Measurements from ENCODE around the gene SP2. TPM values are rescaled to one million over a fixed set of nuclear protein-coding genes. Genes with fewer than 3 reads are reported as not detected.
A peak's percentile ranks its signal among the peaks of the same experiment; 100 is the strongest.
"Not testable (repeated sequence)": the region's sequence is repeated elsewhere in the genome, so short reads cannot be mapped to it uniquely, and the experiment has no call there.

The SP2 gene
- total RNA-seq, 2 donors from 2014 or later = 23.7 to 24.2 TPM

DNA sequence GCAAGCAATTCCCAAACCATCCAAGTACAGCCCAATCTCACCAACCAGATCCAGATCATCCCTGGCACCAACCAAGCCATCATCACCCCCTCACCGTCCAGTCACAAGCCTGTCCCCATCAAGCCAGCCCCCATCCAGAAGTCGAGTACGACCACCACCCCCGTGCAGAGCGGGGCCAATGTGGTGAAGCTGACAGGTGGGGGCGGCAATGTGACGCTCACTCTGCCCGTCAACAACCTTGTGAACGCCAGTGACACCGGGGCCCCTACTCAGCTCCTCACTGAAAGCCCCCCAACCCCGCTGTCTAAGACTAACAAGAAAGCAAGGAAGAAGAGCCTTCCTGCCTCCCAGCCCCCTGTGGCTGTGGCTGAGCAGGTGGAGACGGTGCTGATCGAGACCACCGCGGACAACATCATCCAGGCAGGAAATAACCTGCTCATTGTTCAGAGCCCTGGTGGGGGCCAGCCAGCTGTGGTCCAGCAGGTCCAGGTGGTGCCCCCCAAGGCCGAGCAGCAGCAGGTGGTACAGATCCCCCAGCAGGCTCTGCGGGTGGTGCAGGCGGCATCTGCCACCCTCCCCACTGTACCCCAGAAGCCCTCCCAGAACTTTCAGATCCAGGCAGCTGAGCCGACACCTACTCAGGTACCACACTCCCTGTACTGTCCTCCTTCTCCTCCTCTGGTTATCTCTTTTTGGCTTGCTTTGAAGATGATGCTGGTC lies 20.6 kb downstream of the SP2 start:
- no peaks in the 10 kb centered on the region for H3K9me3 Mint-ChIP-seq
- no peaks in the 10 kb centered on the region for H3K27me3 Mint-ChIP-seq
- H3K4me3 Mint-ChIP-seq = no peak overlapping the region
- H3K4me1 Mint-ChIP-seq = peaks cover 10% of the 10 kb centered on the region
- H3K27ac Mint-ChIP-seq = peak overlapping the region; percentile 48
- no peak for ATAC-seq (replicated peaks)
- H3K36me3 Mint-ChIP-seq (ENCODE audit: low read depth) = peaks cover 66% of the 10 kb centered on the region

DNA sequence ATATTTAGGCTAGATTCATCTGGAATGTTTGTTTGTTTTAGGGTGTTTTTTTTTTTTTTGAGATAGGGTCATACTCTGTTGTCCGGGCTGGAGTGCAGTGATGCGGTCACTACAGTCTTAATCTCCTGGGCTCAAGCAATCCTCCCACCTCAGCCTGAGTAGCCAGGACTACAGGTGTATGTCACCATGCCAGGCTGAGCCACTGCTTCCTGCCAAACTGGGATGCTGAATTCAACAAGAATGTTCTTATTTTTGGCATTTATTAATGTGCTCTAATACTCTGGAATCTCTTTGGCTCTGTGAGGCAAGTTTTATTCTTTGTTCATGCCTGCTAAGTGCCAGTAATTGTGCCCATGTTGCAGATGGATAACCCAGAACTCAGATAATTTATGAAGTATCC lies 21.5 kb downstream of the SP2 start:
- no peak overlapping the region for H3K4me3 Mint-ChIP-seq
- H3K36me3 Mint-ChIP-seq (ENCODE audit: low read depth) = peaks cover 75% of the 10 kb centered on the region
- peaks cover 10% of the 10 kb centered on the region for H3K4me1 Mint-ChIP-seq
- H3K9me3 Mint-ChIP-seq = no peaks in the 10 kb centered on the region
- ATAC-seq (replicated peaks) = no peak
- H3K27ac Mint-ChIP-seq = peak overlapping the region; percentile 19
- no peaks in the 10 kb centered on the region for H3K27me3 Mint-ChIP-seq

DNA sequence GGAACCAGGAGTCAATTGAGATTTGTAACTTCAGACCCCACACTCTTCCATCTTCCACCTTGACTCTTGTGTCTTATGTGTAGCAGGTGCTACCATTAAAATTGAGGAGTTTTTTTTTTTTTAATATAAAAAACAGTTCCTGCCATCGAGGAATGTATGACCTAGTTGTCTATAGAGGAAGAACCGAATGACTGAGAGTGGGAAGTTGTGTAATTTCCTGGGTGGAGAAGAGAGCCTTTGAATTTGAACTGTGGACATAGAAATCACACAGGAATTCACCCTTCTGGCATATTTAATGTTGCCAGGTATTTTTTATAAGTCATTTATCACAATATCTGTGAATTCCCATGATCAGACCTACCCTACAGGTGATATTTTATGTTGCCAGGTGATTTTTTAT lies 22.0 kb downstream of the SP2 start:
- no peak for ATAC-seq (replicated peaks)
- Mint-ChIP-seq H3K9me3 (no peaks in the 10 kb centered on the region), H3K27me3 (no peaks in the 10 kb centered on the region), H3K4me3 (no peak overlapping the region), H3K4me1 (peaks cover 10% of the 10 kb centered on the region), H3K27ac (peak overlapping the region; percentile 19), H3K36me3 (ENCODE audit: low read depth) (peaks cover 76% of the 10 kb centered on the region)

DNA sequence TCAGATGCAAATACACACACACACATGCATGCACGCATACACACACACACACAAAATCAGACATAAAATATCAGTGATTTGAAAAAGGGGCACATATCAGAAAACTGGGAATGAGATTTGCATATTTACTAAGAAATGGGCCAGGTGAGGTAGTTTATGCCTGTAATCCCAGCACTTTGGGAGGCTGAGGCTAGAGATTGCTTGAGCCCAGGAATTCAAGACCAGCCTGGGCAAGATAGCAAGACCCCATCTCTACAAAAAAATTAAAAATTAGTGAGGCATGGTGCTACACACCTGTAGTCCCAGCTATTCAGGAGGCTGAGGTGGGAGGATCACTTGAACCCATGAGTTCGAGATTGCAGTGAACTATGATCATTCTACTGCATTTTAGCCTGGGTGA lies 23.0 kb downstream of the SP2 start:
- H3K4me3 Mint-ChIP-seq = no peak overlapping the region
- no peaks in the 10 kb centered on the region for H3K9me3 Mint-ChIP-seq
- peak overlapping the region; percentile 2 for H3K27ac Mint-ChIP-seq
- peaks cover 10% of the 10 kb centered on the region for H3K4me1 Mint-ChIP-seq
- H3K36me3 Mint-ChIP-seq (ENCODE audit: low read depth) = peaks cover 83% of the 10 kb centered on the region
- no peaks in the 10 kb centered on the region for H3K27me3 Mint-ChIP-seq
- no peak for ATAC-seq (replicated peaks)

DNA sequence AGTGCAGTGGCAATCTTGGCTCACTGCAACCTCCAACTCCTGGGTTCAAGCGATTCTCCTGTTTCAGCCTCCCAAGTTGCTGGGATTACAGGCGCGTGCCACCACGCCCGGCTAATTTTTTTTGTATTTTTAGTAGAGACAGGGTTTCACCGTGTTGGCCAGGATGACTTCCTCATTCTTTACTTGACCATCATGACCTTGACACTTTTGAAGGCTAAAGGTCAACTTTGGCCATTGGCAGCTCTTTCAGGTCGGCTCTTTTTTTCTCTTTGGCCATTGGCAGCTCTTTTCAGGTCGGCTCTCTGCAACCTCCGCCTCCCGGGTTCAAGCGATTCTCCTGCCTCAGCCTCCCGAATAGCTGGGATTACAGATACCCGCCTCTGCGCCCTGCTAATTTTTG lies 23.9 kb downstream of the SP2 start:
- ATAC-seq (replicated peaks); H3K27me3 Mint-ChIP-seq; H3K27ac Mint-ChIP-seq; H3K4me3 Mint-ChIP-seq; H3K9me3 Mint-ChIP-seq: not testable (repeated sequence)
- Mint-ChIP-seq H3K4me1 (peaks cover 10% of the 10 kb centered on the region), H3K36me3 (ENCODE audit: low read depth) (peaks cover 85% of the 10 kb centered on the region)

DNA sequence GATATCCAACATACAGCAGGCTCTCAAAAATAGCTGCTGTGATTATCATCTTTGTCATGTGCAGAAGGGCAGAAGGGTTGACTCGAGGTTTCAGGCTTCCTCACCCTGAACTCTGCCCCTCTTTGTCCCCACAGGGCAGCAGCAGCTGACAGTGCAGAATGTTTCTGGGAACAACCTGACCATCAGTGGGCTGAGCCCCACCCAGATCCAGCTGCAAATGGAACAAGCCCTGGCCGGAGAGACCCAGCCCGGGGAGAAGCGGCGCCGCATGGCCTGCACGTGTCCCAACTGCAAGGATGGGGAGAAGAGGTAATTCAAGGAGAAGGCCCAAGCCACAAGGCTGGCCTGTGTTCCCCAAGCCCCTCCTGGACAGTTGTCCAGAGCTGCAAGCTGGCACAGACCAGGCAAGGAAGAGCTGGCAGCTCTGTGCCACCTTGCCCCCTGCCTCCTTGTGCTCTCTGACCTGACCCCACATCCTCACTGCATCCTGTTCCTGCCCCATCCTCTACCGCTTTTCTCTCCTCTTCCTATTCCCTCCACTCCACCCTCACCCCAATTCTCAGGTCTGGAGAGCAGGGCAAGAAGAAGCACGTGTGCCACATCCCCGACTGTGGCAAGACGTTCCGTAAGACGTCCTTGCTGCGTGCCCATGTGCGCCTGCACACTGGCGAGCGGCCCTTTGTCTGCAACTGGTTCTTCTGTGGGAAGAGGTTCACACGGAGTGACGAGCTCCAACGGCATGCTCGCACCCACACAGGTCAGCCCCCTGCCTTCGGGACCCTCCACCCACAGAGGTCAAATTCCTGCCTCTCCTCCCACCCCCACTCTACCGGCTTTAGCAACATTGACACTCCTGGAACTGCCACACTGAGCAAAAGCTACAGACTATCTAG lies 29.0 kb downstream of the SP2 start:
- Mint-ChIP-seq H3K27me3 (no peaks in the 10 kb centered on the region), H3K4me1 (peaks cover 11% of the 10 kb centered on the region), H3K4me3 (no peak overlapping the region), H3K27ac (no peak overlapping the region), H3K36me3 (ENCODE audit: low read depth) (peaks cover 87% of the 10 kb centered on the region), H3K9me3 (no peaks in the 10 kb centered on the region)
- ATAC-seq (replicated peaks) = no peak

DNA sequence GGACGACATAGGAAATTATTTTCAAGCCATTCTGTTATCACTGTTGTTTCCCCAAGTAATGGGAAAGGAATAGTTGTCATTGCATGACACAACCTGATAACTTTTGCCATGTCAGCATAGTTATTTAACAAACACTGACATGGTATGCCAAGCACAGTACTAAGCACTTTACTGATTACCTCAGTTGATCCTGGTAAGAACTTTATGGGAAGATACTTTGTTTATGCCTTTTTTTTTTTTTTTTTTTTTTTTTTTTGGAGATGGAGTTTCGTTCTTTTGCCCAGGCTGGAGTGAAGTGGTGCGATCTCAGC lies 29.6 kb downstream of the SP2 start:
- H3K27ac Mint-ChIP-seq = no peak overlapping the region
- H3K9me3 Mint-ChIP-seq = no peaks in the 10 kb centered on the region
- H3K27me3 Mint-ChIP-seq = no peaks in the 10 kb centered on the region
- ATAC-seq (replicated peaks) = no peak
- peaks cover 11% of the 10 kb centered on the region for H3K4me1 Mint-ChIP-seq
- no peak overlapping the region for H3K4me3 Mint-ChIP-seq
- H3K36me3 Mint-ChIP-seq (ENCODE audit: low read depth) = peaks cover 81% of the 10 kb centered on the region

DNA sequence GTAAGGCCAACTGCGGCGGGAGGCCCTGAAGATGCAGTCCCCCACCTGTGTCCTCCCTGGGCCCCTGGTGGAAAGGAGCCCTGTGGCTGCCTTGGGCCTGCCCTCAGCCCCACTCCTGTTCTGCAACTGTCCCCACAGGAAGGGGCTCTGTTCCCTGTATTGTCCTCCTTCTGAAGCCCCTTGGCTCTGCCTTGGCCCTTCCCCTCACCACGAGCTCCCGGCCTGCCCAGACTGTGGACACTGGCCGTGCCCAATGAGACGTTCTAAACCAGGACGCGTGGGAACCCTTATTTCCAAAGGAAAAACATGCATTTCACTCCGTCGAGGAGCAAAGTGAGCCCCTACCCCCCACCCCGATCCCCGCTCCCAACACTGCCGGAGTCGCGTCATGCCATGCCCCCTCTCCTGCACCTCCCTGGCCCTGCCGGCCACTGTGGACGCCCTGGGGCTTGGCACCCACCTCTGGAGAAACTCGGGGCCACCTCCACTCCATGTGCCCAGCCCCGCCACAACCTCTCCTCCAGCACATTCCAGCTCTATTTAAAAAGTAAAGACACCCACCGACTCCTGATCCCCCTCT lies 31.9 kb downstream of the SP2 start:
- Mint-ChIP-seq H3K36me3 (ENCODE audit: low read depth) (peaks cover 61% of the 10 kb centered on the region), H3K4me3 (no peak overlapping the region), H3K27me3 (no peaks in the 10 kb centered on the region), H3K9me3 (no peaks in the 10 kb centered on the region), H3K4me1 (peaks cover 6% of the 10 kb centered on the region), H3K27ac (no peak overlapping the region)
- no peak for ATAC-seq (replicated peaks)

DNA sequence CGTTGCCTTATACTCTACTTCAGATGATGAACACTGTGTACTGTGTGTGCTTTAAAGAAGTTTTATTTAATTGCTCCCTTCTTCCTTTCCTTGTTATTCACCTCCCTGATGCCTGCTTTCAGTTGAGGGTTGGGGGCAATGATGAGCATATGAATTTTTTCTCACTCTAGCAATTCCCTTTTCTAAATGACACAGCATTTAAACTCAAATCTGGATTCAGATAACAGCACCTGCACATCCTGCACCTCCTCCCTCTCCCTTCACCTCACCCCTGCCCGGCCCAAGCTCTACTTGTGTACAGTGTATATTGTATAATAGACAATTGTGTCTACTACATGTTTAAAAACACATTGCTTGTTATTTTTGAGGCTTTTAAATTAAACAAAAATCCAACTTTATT lies 32.4 kb downstream of the SP2 start:
- Mint-ChIP-seq H3K27ac (no peak overlapping the region), H3K36me3 (ENCODE audit: low read depth) (peaks cover 56% of the 10 kb centered on the region), H3K4me1 (peaks cover 6% of the 10 kb centered on the region), H3K27me3 (no peaks in the 10 kb centered on the region), H3K9me3 (no peaks in the 10 kb centered on the region), H3K4me3 (no peak overlapping the region)
- no peak for ATAC-seq (replicated peaks)

DNA sequence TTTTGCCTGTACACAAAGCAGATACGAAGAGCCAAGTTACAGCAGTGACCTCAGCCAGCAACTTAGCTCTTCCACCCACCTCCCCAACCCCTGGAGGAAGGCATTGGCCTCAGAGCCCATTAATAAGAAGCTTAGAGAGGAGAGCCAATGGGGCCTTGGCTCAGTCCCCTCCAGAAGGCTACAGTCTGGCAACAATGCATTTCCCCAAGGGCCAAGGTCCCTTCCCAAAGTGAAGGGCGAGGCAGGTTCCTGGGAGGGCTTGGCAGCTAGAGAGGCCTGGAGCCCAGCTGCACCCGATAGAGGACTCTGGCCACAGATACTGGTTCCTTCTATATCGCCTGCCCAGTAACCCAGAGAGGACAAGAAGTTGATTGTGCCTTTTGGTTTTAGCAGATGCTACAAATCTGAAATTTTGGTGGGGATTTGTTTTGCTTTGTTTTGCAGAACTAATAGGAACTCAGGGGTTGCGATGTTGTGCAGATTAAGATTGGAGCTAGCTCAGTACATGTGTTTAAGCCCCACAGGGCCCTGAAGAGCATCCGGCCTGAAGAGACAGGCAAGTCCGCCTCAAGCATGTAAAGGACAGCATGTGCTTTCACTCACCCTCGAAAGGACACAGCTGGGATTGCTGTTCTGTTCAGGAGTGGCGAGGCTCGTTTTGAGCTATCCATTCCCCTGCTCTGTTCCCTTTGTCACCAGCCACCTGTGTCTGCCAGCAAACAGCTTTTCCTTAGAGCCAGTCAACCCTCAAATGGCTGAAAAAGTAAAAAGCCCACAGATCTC lies 33.4 kb downstream of the SP2 start:
- Mint-ChIP-seq H3K36me3 (ENCODE audit: low read depth) (peaks cover 46% of the 10 kb centered on the region), H3K4me3 (no peak overlapping the region), H3K9me3 (no peaks in the 10 kb centered on the region), H3K4me1 (peaks cover 6% of the 10 kb centered on the region), H3K27me3 (no peaks in the 10 kb centered on the region), H3K27ac (no peak overlapping the region)
- no peak for ATAC-seq (replicated peaks)

DNA sequence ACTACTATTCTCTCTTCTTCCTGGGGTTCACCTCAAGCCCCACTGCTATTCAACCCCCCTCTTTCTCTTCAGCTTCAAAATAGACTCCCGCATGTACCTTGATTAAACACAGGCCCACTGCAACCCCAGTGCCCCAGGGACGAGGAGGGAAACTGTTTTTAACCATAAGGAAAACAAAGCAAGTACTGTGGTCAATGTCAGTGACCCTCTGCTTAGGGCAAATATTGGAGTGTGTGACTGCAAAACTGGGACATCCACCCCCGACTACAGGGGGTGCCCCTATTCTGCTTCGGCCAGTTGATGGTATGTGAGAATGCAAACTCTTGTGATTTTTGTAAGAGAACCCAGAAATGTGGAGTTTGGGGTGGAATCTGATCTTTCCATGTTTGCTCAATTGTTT lies 35.8 kb downstream of the SP2 start:
- Mint-ChIP-seq H3K27me3 (no peaks in the 10 kb centered on the region), H3K4me1 (peaks cover 6% of the 10 kb centered on the region), H3K36me3 (ENCODE audit: low read depth) (peaks cover 23% of the 10 kb centered on the region), H3K27ac (peak overlapping the region; percentile 43), H3K9me3 (no peaks in the 10 kb centered on the region), H3K4me3 (no peak overlapping the region)
- no peak for ATAC-seq (replicated peaks)

DNA sequence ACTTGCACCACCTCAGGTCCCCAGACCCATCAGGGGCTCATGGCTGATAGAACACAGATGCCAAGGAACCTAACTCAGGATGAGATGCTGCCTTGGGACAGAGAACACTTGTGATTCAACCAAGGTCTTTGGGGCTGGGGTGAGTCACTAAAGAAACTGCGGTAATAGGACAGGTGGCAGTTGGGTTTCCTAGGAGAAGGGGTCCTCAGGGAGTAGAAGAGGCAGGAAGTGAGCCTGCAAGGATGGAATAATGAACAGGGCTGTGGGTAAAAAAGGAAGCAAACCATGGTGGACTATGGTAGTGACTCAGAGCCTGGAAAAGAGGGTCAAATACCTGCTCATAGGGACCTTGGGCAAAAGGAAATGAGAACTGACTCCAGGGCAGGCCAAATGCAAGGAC lies 38.8 kb downstream of the SP2 start:
- H3K4me1 Mint-ChIP-seq = no peaks in the 10 kb centered on the region
- H3K27ac Mint-ChIP-seq = no peak overlapping the region
- no peak for ATAC-seq (replicated peaks)
- no peaks in the 10 kb centered on the region for H3K27me3 Mint-ChIP-seq
- H3K4me3 Mint-ChIP-seq = no peak overlapping the region
- H3K36me3 Mint-ChIP-seq (ENCODE audit: low read depth) = no peaks in the 10 kb centered on the region
- no peaks in the 10 kb centered on the region for H3K9me3 Mint-ChIP-seq

DNA sequence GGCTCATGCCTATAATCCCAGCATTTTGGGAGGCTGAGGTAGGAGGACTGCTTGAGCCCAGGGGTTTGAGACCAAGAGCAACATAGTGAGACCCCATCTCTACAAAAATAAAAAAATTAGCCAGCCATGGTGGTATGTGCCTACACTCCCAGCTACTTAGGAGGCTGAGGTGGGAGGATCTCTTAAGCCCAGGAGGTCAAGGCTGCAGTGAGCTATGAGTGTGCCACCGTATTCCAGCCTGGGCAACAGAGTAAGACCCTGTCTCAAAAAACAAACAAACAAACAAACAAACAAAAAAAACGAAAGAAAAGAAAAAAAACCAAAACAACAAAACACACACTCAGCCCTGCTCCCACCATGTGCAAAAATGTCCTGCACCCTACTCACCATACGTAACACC lies 39.4 kb downstream of the SP2 start:
- not testable (repeated sequence) for ATAC-seq (replicated peaks); H3K27me3 Mint-ChIP-seq; H3K4me1 Mint-ChIP-seq; H3K4me3 Mint-ChIP-seq; H3K36me3 Mint-ChIP-seq (ENCODE audit: low read depth); H3K27ac Mint-ChIP-seq; H3K9me3 Mint-ChIP-seq

DNA sequence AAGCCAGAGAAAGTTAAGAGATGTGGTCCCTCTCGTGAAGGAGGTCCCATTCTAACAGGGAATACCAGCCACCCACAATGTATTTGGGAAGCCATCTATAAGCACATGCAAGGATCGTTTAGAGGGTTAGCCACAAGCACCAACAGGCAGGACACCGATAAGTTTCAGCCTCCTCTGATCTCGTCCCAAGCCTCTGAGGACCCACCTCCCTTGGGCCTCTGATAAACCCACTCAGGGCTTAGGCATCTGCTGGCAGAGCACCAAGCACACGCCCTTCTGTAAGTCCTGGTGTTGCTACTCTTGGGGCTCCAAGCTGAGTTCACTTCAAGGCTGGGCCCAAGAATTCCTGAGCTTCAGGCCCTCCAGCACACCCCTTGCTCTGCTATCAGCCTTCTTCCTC lies 39.9 kb downstream of the SP2 start:
- H3K27ac Mint-ChIP-seq = no peak overlapping the region

More for the DNA sequence above, 39.9 kb downstream of the SP2 start:
- no peak for ATAC-seq (replicated peaks)
- no peak overlapping the region for H3K4me3 Mint-ChIP-seq
- peaks cover 5% of the 10 kb centered on the region for H3K4me1 Mint-ChIP-seq
- no peaks in the 10 kb centered on the region for H3K27me3 Mint-ChIP-seq
- H3K36me3 Mint-ChIP-seq (ENCODE audit: low read depth) = no peaks in the 10 kb centered on the region
- H3K9me3 Mint-ChIP-seq = peaks cover 1% of the 10 kb centered on the region
